Natural killer cell (primary cell): Measurements from ENCODE around the gene NR2F2. TPM values are rescaled to one million over a fixed set of nuclear protein-coding genes. Genes with fewer than 3 reads are reported as not detected.

Experiments
- ATAC-seq, 3 donors: fragments of 150-1000 bp in 2 of 3; fragments of 200-7000 bp in 1 of 3; cut with Tn5 transposase; 1 replicate in 1 of 3; 2 replicates in 2 of 3; pipeline ENCODE4 v1.10.0; 2021; ENCODE audit warnings: mild to moderate bottlenecking in 2 of 3, moderate library complexity in 2 of 3
- DNase-seq, 2 donors: peaks; one replicate each; pipeline versions ENCODE4 v3.0.0 to v3.0.0-alpha.2; 2013 to 2021; ENCODE audit warnings: mixed read lengths in 1 of 2
- H3K27ac ChIP-seq: one replicate; pipeline ENCODE4 v1.5.1; 2013; ENCODE audit warnings: mild to moderate bottlenecking, low read length
- H3K27me3 ChIP-seq: one replicate; pipeline ENCODE4 v1.6.1; 2013; ENCODE audit warnings: low read length; ENCODE audit not compliant: control insufficient read depth, insufficient read depth
- H3K36me3 ChIP-seq: one replicate; pipeline ENCODE4 v1.6.1; 2013; ENCODE audit warnings: low read length; ENCODE audit not compliant: control insufficient read depth, insufficient read depth
- H3K4me1 ChIP-seq: one replicate; pipeline ENCODE4 v1.6.1; 2013; ENCODE audit warnings: low read length; ENCODE audit not compliant: control insufficient read depth, insufficient read depth
- H3K4me3 ChIP-seq: one replicate; pipeline ENCODE4 v1.5.1; 2013; ENCODE audit warnings: low read length
- H3K9me3 ChIP-seq: one replicate; pipeline ENCODE4 v1.6.1; 2013; ENCODE audit warnings: low read length; ENCODE audit not compliant: control insufficient read depth, insufficient read depth
- H3K27ac Mint-ChIP-seq, 2 donors: one replicate each; pipeline ENCODE4 v1.8.0; 2022; ENCODE audit warnings: mild to moderate bottlenecking in 2 of 2, mixed read lengths in 2 of 2, moderate library complexity in 1 of 2
- H3K27me3 Mint-ChIP-seq, 2 donors: one replicate each; pipeline ENCODE4 v1.8.0; 2022; ENCODE audit warnings: low read depth in 2 of 2, mixed read lengths in 2 of 2
- H3K36me3 Mint-ChIP-seq: one replicate; pipeline ENCODE4 v1.8.0; 2022; ENCODE audit warnings: mixed read lengths
- H3K4me1 Mint-ChIP-seq, 2 donors: one replicate each; pipeline ENCODE4 v1.8.0; 2022; ENCODE audit warnings: mixed read lengths in 2 of 2
- H3K4me3 Mint-ChIP-seq: one replicate; pipeline ENCODE4 v1.8.0; 2022; ENCODE audit warnings: mild to moderate bottlenecking, moderate library complexity, mixed read lengths
- H3K9me3 Mint-ChIP-seq, 2 donors: one replicate each; pipeline ENCODE4 v1.8.0; 2022; ENCODE audit warnings: mixed read lengths in 2 of 2
- CTCF ChIP-seq: fragments of 200-600 bp; IDR thresholded peaks from one replicate; pipeline ENCODE4 v1.8.0; 2022; ENCODE audit warnings: antibody characterized with exemption
- WGBS: methylation state at CpG from one replicate; pipeline ENCODE4 v1.1.7; 2013; ENCODE audit warnings: missing lambda C conversion rate; ENCODE audit not compliant: insufficient coverage; 5-methylcytosine and 5-hydroxymethylcytosine counted together
- intact Hi-C: fragments of 100-400 bp; cut with micrococcal nuclease; formaldehyde crosslinking; loops from one replicate; pipeline ENCODE4 v1.14.2; 2022
- total RNA-seq, 4 donors: library from RNA; stranded (reverse); fragments of 120-200 nt in 1 of 4; gene quantifications; one replicate each; pipeline versions ENCODE4 v1.2.3 to v1.2.4, GENCODE V29; 2013 to 2022

NR2F2 gene
- total RNA-seq, 3 donors from 2014 or later (not counting 1 experiment from before 2014, with no cell fraction given), result not detected

GRCh38 chr15:96324192-96324895 is 6.2 kb upstream of the NR2F2 start:
- H3K4me1 Mint-ChIP-seq, result peaks cover 8 to 10% of the 10 kb centered on the region in 2 donors
- intact Hi-C loops, result no loop called here
- WGBS, result 11% methylated on average over 8 of the region's 12 CpGs
- H3K4me3 Mint-ChIP-seq, result no peak overlapping the region
- no peak overlapping the region for H3K27ac Mint-ChIP-seq
- ATAC-seq (no peak), DNase-seq (no peak)
- peaks cover 76 to 83% of the 10 kb centered on the region in 2 donors for H3K27me3 Mint-ChIP-seq
- Histone ChIP-seq H3K27me3 (peaks cover 85% of the 10 kb centered on the region), H3K36me3 (no peaks in the 10 kb centered on the region), H3K4me3 (no peak overlapping the region), H3K4me1 (peaks cover 5% of the 10 kb centered on the region), H3K27ac (no peak overlapping the region), H3K9me3 (peaks cover 9% of the 10 kb centered on the region)
- H3K36me3 Mint-ChIP-seq, result peaks cover 34% of the 10 kb centered on the region
- TF ChIP-seq CTCF, result no peak
- no peaks in the 10 kb centered on the region for H3K9me3 Mint-ChIP-seq

- 9% methylated on average over 3 of the region's 6 CpGs for WGBS
- H3K9me3 Mint-ChIP-seq, result no peaks in the 10 kb centered on the region
- intact Hi-C loops, result no loop called here
Observed at GRCh38 chr15:96324940-96325540, 5.5 kb upstream of the NR2F2 start.

GRCh38 chr15:96325541-96326327 is 4.8 kb upstream of the NR2F2 start:
- no peaks in the 10 kb centered on the region for H3K36me3 ChIP-seq
- peaks cover 12% of the 10 kb centered on the region for H3K4me1 ChIP-seq
- no peak overlapping the region for H3K27ac ChIP-seq
- H3K9me3 ChIP-seq, result peaks cover 12% of the 10 kb centered on the region
- DNase-seq (no peak), ATAC-seq (no peak)
- WGBS, result 8% methylated on average over 13 of the region's 17 CpGs
- H3K36me3 Mint-ChIP-seq, result peaks cover 34% of the 10 kb centered on the region
- peaks cover 19 to 23% of the 10 kb centered on the region in 2 donors for H3K4me1 Mint-ChIP-seq
- no peak overlapping the region for H3K4me3 ChIP-seq
- intact Hi-C loops, result no loop called here
- no peak overlapping the region for H3K4me3 Mint-ChIP-seq
- peaks cover 77 to 80% of the 10 kb centered on the region in 2 donors for H3K27me3 Mint-ChIP-seq
- no peaks in the 10 kb centered on the region for H3K9me3 Mint-ChIP-seq
- peaks cover 84% of the 10 kb centered on the region for H3K27me3 ChIP-seq
- no peak overlapping the region for H3K27ac Mint-ChIP-seq
- no peak for TF ChIP-seq CTCF

More at GRCh38 chr15:96324940-96325540, 5.5 kb upstream of the NR2F2 start:
- Mint-ChIP-seq H3K36me3 (peaks cover 34% of the 10 kb centered on the region), H3K4me3 (no peak overlapping the region), H3K4me1 (peaks cover 15 to 17% of the 10 kb centered on the region in 2 donors), H3K27ac (no peak overlapping the region), H3K27me3 (peaks cover 76 to 83% of the 10 kb centered on the region in 2 donors)
- TF ChIP-seq CTCF, result no peak
- Histone ChIP-seq H3K27ac (no peak overlapping the region), H3K9me3 (peaks cover 11% of the 10 kb centered on the region), H3K4me1 (peaks cover 8% of the 10 kb centered on the region), H3K27me3 (peaks cover 87% of the 10 kb centered on the region), H3K4me3 (no peak overlapping the region), H3K36me3 (no peaks in the 10 kb centered on the region)
- ATAC-seq (no peak), DNase-seq (no peak)
